Measurements from ENCODE around the gene FRMD4A. TPM values are rescaled to one million over a fixed set of nuclear protein-coding genes. Genes with fewer than 3 reads are reported as not detected.

Gene FRMD4A
- total and polyA plus RNA-seq, 2 of the 4 experiments (the other 2 are of a cell fraction), result 30.3 to 68.8 TPM

DNA sequence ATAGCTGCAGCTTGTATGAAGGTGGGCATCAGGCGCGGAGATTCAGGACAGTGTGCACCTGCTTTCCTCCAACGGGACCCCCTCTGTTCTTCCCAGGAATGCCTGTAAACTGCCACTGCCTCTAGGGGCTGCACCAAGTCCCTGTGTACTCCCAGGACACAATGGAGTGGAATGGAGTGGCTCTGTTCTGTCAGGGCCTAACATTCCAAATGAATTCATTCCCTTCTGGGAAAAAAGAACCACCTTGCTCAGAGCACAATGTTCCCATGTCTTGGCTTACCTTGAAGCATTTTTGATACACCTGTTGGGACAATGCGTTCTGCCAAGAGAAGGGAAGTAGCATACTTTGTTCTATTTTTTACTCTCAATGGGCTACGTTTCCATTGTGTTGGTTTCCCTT, 339.4 kb downstream of the FRMD4A start:
- peak overlapping the region; percentile 37 for H4K5ac ChIP-seq (ENCODE audit: low read depth, low read length)
- H3K4me2 ChIP-seq (ENCODE audit: low read depth, low read length), result peak overlapping the region; percentile 62
- H3K14ac ChIP-seq (replicated peaks; ENCODE audit: low read depth, low read length), result peak overlapping the region; percentile 91
- peaks cover 18% of the 10 kb centered on the region for H3K9me1 ChIP-seq (ENCODE audit: insufficient read depth, low read length)
- H2AK5ac ChIP-seq (ENCODE audit: low read depth, low read length), result peak overlapping the region; percentile 56; the same call in 1 of the 2 replicates
- H3K23ac ChIP-seq (ENCODE audit: low read depth, low read length), result peak overlapping the region; percentile 88
- no peaks in the 10 kb centered on the region for H3K36me3 ChIP-seq (ENCODE audit: control insufficient read depth, insufficient read depth, low read length)
- H4K8ac ChIP-seq (ENCODE audit: low read depth in 2 of 2, low read length in 2 of 2), result peak overlapping the region in 1 of 2 experiments; percentile 84; a peak in 1 of 4 replicates
- no peak overlapping the region for H3K9ac ChIP-seq (ENCODE audit: low read depth, low read length)
- H2AFZ ChIP-seq (replicated peaks; ENCODE audit: low read length, poor library complexity), result peak overlapping the region; percentile 29
- H3K4ac ChIP-seq (ENCODE audit: low read depth, low read length), result peak overlapping the region; percentile 94; the same call in 1 of the 2 replicates
- no TSS peak for BruUV-seq (replicated peaks)
- no peaks in the 10 kb centered on the region for H3K9me3 ChIP-seq (ENCODE audit: control insufficient read depth, insufficient read depth, low read length)
- CTCF ChIA-PET, result no interaction called here
- H3K27ac ChIP-seq (ENCODE audit: insufficient read depth, low read length), result peak overlapping the region; percentile 2; the same call in 1 of the 2 replicates
- peak overlapping the region; percentile 37; the same call in 2 of the 3 replicates for H2BK15ac ChIP-seq (ENCODE audit: low read depth, low read length)
- no peak overlapping the region for H3K56ac ChIP-seq (ENCODE audit: extremely low read depth, insufficient read depth, low read length)
- H3K4me1 ChIP-seq (ENCODE audit: control insufficient read depth, insufficient read depth, low read length), result peaks cover 26% of the 10 kb centered on the region
- no peak overlapping the region for H3K4me3 ChIP-seq (ENCODE audit: insufficient read depth, low read depth, low read length)
- H4K91ac ChIP-seq (ENCODE audit: insufficient read depth, low read depth, low read length), result peak overlapping the region; percentile 53
- WGBS, 2 experiments (ENCODE audit: extremely low coverage in 2 of 2, insufficient read length in 1 of 2), result no CpG with 5 or more reads among the region's 5 CpGs
- no peaks in the 10 kb centered on the region for H3K27me3 ChIP-seq (ENCODE audit: control insufficient read depth, insufficient read depth, low read length)
- peaks cover 7 to 43% of the 10 kb centered on the region in 2 experiments; a peak in 2 of 4 replicates for H3K79me1 ChIP-seq (ENCODE audit: low read depth in 1 of 2, low read length in 2 of 2)
- H4K20me1 ChIP-seq (ENCODE audit: insufficient read depth, low read length), result no peaks in the 10 kb centered on the region
- H2BK120ac ChIP-seq (ENCODE audit: low read depth, low read length), result peak overlapping the region; percentile 95
- H2BK20ac ChIP-seq (ENCODE audit: low read depth, low read length), result peak overlapping the region; percentile 93; the same call in 1 of the 2 replicates
- in situ Hi-C loops (cut with MboI; ENCODE audit: low sequenced_read_pairs), result no loop called here
- POLR2A ChIA-PET (ENCODE audit: unreplicated experiment), result no interaction called here
- DNase-seq (no peak), ATAC-seq (ENCODE audit: low read depth) (no peak)
- dilution Hi-C loops (cut with HindIII; ENCODE audit: low sequenced_read_pairs, unreplicated experiment), result no loop called here
- TF ChIP-seq CEBPB (IDR thresholded peaks at IDR 0.05; ENCODE audit: low read depth, low read length) (no peak), RFX5 (IDR thresholded peaks at IDR 0.05; ENCODE audit: low read depth, low read length) (no peak), FOS (IDR thresholded peaks at IDR 0.05; ENCODE audit: low read depth, low read length) (no peak), MXI1 (IDR thresholded peaks at IDR 0.05; ENCODE audit: borderline replicate concordance, low read depth, low read length) (no peak), POLR2A (IDR thresholded peaks at IDR 0.05; ENCODE audit: low read depth, low read length) (no peak), CHD1 (IDR thresholded peaks at IDR 0.05; ENCODE audit: low read depth, low read length) (no peak), RAD21 (IDR thresholded peaks at IDR 0.05; ENCODE audit: low read length) (no peak), BHLHE40 (IDR thresholded peaks at IDR 0.05; ENCODE audit: low read depth, low read length) (no peak)
- TF ChIP-seq, protein P1, sequence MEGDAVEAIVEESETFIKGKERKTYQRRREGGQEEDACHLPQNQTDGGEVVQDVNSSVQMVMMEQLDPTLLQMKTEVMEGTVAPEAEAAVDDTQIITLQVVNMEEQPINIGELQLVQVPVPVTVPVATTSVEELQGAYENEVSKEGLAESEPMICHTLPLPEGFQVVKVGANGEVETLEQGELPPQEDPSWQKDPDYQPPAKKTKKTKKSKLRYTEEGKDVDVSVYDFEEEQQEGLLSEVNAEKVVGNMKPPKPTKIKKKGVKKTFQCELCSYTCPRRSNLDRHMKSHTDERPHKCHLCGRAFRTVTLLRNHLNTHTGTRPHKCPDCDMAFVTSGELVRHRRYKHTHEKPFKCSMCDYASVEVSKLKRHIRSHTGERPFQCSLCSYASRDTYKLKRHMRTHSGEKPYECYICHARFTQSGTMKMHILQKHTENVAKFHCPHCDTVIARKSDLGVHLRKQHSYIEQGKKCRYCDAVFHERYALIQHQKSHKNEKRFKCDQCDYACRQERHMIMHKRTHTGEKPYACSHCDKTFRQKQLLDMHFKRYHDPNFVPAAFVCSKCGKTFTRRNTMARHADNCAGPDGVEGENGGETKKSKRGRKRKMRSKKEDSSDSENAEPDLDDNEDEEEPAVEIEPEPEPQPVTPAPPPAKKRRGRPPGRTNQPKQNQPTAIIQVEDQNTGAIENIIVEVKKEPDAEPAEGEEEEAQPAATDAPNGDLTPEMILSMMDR (conservative IDR thresholded peaks at IDR 0.05; ENCODE audit: low read depth, low read length), result no peak
- intact Hi-C loops (cut with micrococcal nuclease), result no loop called here
- peak overlapping the region; percentile 25 for H2BK5ac ChIP-seq (ENCODE audit: low read depth, low read length, poor library complexity, severe bottlenecking)
- H2AK9ac ChIP-seq (replicated peaks; ENCODE audit: low read depth, low read length, poor library complexity), result peak overlapping the region; percentile 29
- H3K18ac ChIP-seq (ENCODE audit: low read depth, low read length), result peak overlapping the region; percentile 24

Measured in IMR-90 (cell line).